ENCODE measurements around the gene EVA1C. TPM values are rescaled to one million over a fixed set of nuclear protein-coding genes. Genes with fewer than 3 reads are reported as not detected.
"Not testable (repeated sequence)": the region's sequence is repeated elsewhere in the genome, so short reads cannot be mapped to it uniquely, and the experiment has no call there.

EVA1C gene
- total RNA-seq, 1 donor from 2014 or later: 1.2 TPM

DNA sequence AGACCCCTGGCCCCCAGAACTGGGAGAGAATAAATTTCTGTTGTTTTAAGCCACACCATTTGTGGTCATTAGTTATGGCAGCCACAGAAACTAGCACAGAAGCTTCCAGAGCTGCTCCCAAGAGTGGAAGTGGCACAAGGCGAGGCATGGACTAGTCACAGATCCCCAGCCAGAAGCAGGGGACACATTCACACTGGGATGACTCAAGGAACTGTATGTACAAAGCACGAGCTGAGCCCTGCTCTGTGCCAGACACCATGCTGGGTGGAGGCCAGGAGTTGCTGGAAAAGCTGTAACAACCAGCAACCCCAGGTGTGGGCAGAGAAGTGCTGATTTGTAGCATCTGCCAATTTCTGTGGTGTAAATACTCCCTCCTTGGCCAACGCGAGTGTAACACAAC lies 117.2 kb downstream of the EVA1C start:
- no peak overlapping the region for H3K27ac ChIP-seq
- no peak overlapping the region for H3K27ac Mint-ChIP-seq

DNA sequence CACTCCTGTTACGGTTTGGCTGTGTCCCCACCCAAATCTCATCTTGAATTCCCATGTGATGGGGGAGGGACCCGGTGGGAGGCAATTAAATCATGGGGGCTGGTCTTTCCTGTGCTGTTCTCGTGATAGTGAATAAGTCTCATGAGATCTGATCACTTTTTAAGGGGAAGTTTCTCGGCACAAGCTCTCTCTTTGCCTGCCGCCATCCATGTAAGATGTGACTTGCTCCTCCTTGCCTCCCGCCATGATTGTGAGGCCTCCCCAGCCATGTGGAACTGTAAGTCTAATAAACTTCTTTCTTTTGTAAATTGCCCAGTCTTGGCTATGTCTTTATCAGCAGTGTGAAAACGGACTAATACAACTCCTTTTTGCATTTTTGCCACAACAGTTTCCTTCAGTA lies 118.3 kb downstream of the EVA1C start:
- H3K4me3 Mint-ChIP-seq; DNase-seq (ENCODE audit: low spot score); H3K36me3 Mint-ChIP-seq; H3K9ac ChIP-seq; H3K79me2 ChIP-seq (ENCODE audit: low read depth); H3K9me3 ChIP-seq (ENCODE audit: low read depth); H3K27me3 ChIP-seq; H3K36me3 ChIP-seq; H3K9me3 Mint-ChIP-seq; H3K4me1 Mint-ChIP-seq; H3K27me3 Mint-ChIP-seq (ENCODE audit: insufficient read depth, low read depth); H3K4me3 ChIP-seq; H3K27ac Mint-ChIP-seq; H3F3A ChIP-seq (ENCODE audit: low read depth); H2AFZ ChIP-seq (replicated peaks); H3K4me2 ChIP-seq; H3K27ac ChIP-seq; H3K4me1 ChIP-seq; H4K20me1 ChIP-seq (ENCODE audit: low read depth): not testable (repeated sequence)

More for the DNA sequence above, 117.2 kb downstream of the EVA1C start:
- H3K4me3 ChIP-seq: no peak overlapping the region
- Mint-ChIP-seq H3K27me3 (ENCODE audit: insufficient read depth, low read depth) (peaks cover 6% of the 10 kb centered on the region), H3K4me1 (peaks cover 2% of the 10 kb centered on the region), H3K36me3 (peaks cover 2% of the 10 kb centered on the region), H3K9me3 (peaks cover 4% of the 10 kb centered on the region), H3K4me3 (no peak overlapping the region)
- H3K79me2 ChIP-seq (ENCODE audit: low read depth): no peaks in the 10 kb centered on the region
- TF ChIP-seq EZH2phosphoT487 (IDR thresholded peaks at IDR 0.05): no peak
- TF ChIP-seq, protein P1, sequence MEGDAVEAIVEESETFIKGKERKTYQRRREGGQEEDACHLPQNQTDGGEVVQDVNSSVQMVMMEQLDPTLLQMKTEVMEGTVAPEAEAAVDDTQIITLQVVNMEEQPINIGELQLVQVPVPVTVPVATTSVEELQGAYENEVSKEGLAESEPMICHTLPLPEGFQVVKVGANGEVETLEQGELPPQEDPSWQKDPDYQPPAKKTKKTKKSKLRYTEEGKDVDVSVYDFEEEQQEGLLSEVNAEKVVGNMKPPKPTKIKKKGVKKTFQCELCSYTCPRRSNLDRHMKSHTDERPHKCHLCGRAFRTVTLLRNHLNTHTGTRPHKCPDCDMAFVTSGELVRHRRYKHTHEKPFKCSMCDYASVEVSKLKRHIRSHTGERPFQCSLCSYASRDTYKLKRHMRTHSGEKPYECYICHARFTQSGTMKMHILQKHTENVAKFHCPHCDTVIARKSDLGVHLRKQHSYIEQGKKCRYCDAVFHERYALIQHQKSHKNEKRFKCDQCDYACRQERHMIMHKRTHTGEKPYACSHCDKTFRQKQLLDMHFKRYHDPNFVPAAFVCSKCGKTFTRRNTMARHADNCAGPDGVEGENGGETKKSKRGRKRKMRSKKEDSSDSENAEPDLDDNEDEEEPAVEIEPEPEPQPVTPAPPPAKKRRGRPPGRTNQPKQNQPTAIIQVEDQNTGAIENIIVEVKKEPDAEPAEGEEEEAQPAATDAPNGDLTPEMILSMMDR (IDR thresholded peaks at IDR 0.05): no peak
- TF ChIP-seq EZH2 (IDR thresholded peaks at IDR 0.05): no peak
- no peak overlapping the region for H3K4me2 ChIP-seq
- no peaks in the 10 kb centered on the region for H3K9me3 ChIP-seq (ENCODE audit: low read depth)
- H3K4me1 ChIP-seq: peaks cover under 1% of the 10 kb centered on the region
- H3K9ac ChIP-seq: no peak overlapping the region
- no peak for DNase-seq (ENCODE audit: low spot score)
- no peaks in the 10 kb centered on the region for H4K20me1 ChIP-seq (ENCODE audit: low read depth)
- H2AFZ ChIP-seq (replicated peaks): no peak overlapping the region
- no peaks in the 10 kb centered on the region for H3F3A ChIP-seq (ENCODE audit: low read depth)
- no peaks in the 10 kb centered on the region for H3K36me3 ChIP-seq
- no peaks in the 10 kb centered on the region for H3K27me3 ChIP-seq

DNA sequence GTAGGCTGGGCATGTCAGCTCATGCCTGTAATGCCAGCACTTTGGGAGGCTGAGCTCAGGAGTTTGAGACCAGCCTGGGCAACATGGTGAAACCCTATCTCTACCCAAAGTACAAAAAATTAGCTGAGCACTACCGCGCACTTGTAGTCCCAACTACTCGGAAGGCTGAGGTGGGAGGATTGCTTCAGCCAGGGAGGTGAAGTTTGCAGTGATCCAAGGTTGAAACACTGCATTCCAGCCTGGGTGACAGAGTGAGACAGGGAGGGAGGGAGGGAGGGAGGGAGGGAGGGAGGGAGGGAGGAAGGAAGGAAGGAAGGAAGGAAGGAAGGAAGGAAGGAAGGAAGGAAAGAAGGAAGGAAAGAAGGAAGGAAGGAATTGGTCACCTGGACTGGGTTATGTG lies 119.1 kb downstream of the EVA1C start:
- not testable (repeated sequence) for H3K4me3 ChIP-seq; H3K9me3 Mint-ChIP-seq; H3F3A ChIP-seq (ENCODE audit: low read depth); H4K20me1 ChIP-seq (ENCODE audit: low read depth); H3K4me1 ChIP-seq; H3K4me2 ChIP-seq; H3K9me3 ChIP-seq (ENCODE audit: low read depth); DNase-seq (ENCODE audit: low spot score); H3K27ac ChIP-seq; H3K9ac ChIP-seq; H3K36me3 Mint-ChIP-seq; H2AFZ ChIP-seq (replicated peaks); H3K27me3 Mint-ChIP-seq (ENCODE audit: insufficient read depth, low read depth); H3K27me3 ChIP-seq; H3K27ac Mint-ChIP-seq; H3K79me2 ChIP-seq (ENCODE audit: low read depth); H3K36me3 ChIP-seq; H3K4me1 Mint-ChIP-seq; H3K4me3 Mint-ChIP-seq

DNA sequence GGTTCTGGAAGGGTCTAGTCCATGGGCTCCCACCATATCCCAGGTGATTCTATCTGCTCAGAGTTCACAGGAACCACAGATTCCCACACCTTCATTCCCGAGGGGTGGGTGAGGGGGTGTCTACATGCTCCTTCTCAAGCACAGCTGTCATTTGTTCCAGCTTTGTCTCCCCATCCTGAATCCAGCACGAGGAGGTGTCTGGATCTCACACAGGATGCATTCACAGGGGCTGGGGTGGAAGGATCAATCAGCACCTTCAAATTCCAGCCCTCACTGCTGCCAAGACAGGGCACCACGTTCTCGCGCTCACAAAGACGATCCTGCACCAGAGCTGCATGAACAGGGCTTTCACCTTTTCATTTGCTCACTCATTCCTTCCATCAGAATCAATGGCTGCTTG lies 120.1 kb downstream of the EVA1C start:
- no peaks in the 10 kb centered on the region for H3K4me1 Mint-ChIP-seq
- no peak overlapping the region for H3K4me3 ChIP-seq
- no peak overlapping the region for H3K9ac ChIP-seq
- H3K4me2 ChIP-seq: no peak overlapping the region
- no peaks in the 10 kb centered on the region for H3K9me3 ChIP-seq (ENCODE audit: low read depth)
- peaks cover 2% of the 10 kb centered on the region for H3K36me3 Mint-ChIP-seq
- no peak for DNase-seq (ENCODE audit: low spot score)
- no peaks in the 10 kb centered on the region for H4K20me1 ChIP-seq (ENCODE audit: low read depth)
- H3K27me3 ChIP-seq: no peaks in the 10 kb centered on the region
- no peak overlapping the region for H3K4me3 Mint-ChIP-seq
- no peak overlapping the region for H3K27ac ChIP-seq
- peaks cover 9% of the 10 kb centered on the region for H3K27me3 Mint-ChIP-seq (ENCODE audit: insufficient read depth, low read depth)
- TF ChIP-seq, protein P1 (IDR thresholded peaks at IDR 0.05): no peak
- TF ChIP-seq EZH2 (IDR thresholded peaks at IDR 0.05): no peak
- TF ChIP-seq EZH2phosphoT487 (IDR thresholded peaks at IDR 0.05): no peak
- no peaks in the 10 kb centered on the region for H3K36me3 ChIP-seq
- no peaks in the 10 kb centered on the region for H3F3A ChIP-seq (ENCODE audit: low read depth)
- no peak overlapping the region for H3K27ac Mint-ChIP-seq
- H3K4me1 ChIP-seq: no peaks in the 10 kb centered on the region
- no peaks in the 10 kb centered on the region for H3K79me2 ChIP-seq (ENCODE audit: low read depth)
- no peak overlapping the region for H2AFZ ChIP-seq (replicated peaks)
- peaks cover 4% of the 10 kb centered on the region for H3K9me3 Mint-ChIP-seq

Measured in neural progenitor cell (in vitro differentiated cells).